K562 (cell line): ENCODE measurements around the gene TNN. TPM values are rescaled to one million over a fixed set of nuclear protein-coding genes. Genes with fewer than 3 reads are reported as not detected.

Experiments
- ATAC-seq: fragments of 200-7000 bp; cut with Tn5 transposase; 3 replicates; pipeline ENCODE4 v1.9.1; 2020; ENCODE audit warnings: moderate library complexity
- BruUV-seq: library from RNA; stranded (reverse); fragments of 400-500 nt; replicated peaks from 2 replicates; lab custom pipeline; 2021; lab: Mats Ljungman, UMichigan
- CTCF ChIA-PET: fragments of 300-600 bp; formaldehyde crosslinking; extraction: SDS; loops from one replicate; lab custom pipeline; 2021; ENCODE audit warnings: low intra/inter-chr PET ratio; lab: Yijun Ruan, JAX
- POLR2A ChIA-PET: fragments of 300-600, 350-650 bp; sonication (Branson Sonifier 250); formaldehyde crosslinking; extraction: SDS; loops from one replicate; lab custom pipeline; 2021; ENCODE audit warnings: antibody characterized with exemption, inconsistent platforms; lab: Yijun Ruan, JAX
- DNase-seq, 4 experiments: peaks; one replicate each; pipeline versions ENCODE4 v3.0.0 to v3.0.0-alpha.2; 2011 to 2018; ENCODE audit warnings: low spot score in 3 of 4, mixed read lengths in 3 of 4; ENCODE audit errors: extremely low read depth in 1 of 4
- FAIRE-seq: peaks from 2 replicates; lab custom pipeline; 2011; peaks lifted over from hg19 to GRCh38; lab: Jason Lieb, UNC
- H2AFZ ChIP-seq: 2 replicates; pipeline ENCODE4 v1.6.0; 2011; ENCODE audit warnings: low read depth, low read length, control low read depth, inconsistent platforms
- H3K27ac ChIP-seq: fragments of 200-600 bp; 3 replicates; pipeline ENCODE4 v1.8.0; 2011; ENCODE audit warnings: low read depth, mild to moderate bottlenecking, control low read depth, inconsistent platforms, low read length, moderate library complexity, mixed read lengths; ENCODE audit errors: extremely low read depth
- H3K27me3 ChIP-seq, 2 experiments: fragments of 300-600 bp in 1 of 2; 2 replicates in 1 of 2; 3 replicates in 1 of 2; pipeline versions ENCODE4 v1.6.0 to v1.8.0; 2011; ENCODE audit warnings: inconsistent platforms in 2 of 2, low read length in 2 of 2, mild to moderate bottlenecking in 1 of 2, mixed read lengths in 1 of 2, moderate library complexity in 1 of 2; ENCODE audit not compliant: control insufficient read depth in 2 of 2, insufficient read depth in 2 of 2
- H3K36me3 ChIP-seq: fragments of 300-600 bp; 3 replicates; pipeline ENCODE4 v1.8.0; 2011; ENCODE audit warnings: mild to moderate bottlenecking, low read length, inconsistent platforms; ENCODE audit not compliant: control insufficient read depth, insufficient read depth
- H3K4me1 ChIP-seq, 2 experiments: fragments of 200-600 bp in 1 of 2; replicated peaks in 1 of 2; 2 replicates in 1 of 2; 3 replicates in 1 of 2; pipeline versions ENCODE4 v1.5.1 to v1.8.0; 2011; ENCODE audit warnings: inconsistent platforms in 2 of 2, low read length in 2 of 2, mild to moderate bottlenecking in 1 of 2, mixed read lengths in 1 of 2, moderate library complexity in 1 of 2; ENCODE audit not compliant: control insufficient read depth in 2 of 2, insufficient read depth in 2 of 2
- H3K4me2 ChIP-seq: 2 replicates; pipeline ENCODE4 v1.6.1; 2011; ENCODE audit warnings: low read length, control low read depth, inconsistent platforms, mixed read lengths; ENCODE audit not compliant: insufficient read depth
- H3K4me3 ChIP-seq: fragments of 200-600 bp; sonication (generic), shearing (Covaris generic); 2 replicates; pipeline ENCODE4 v1.5.1; 2016; ENCODE audit warnings: control low read depth, inconsistent platforms
- H3K79me2 ChIP-seq: fragments of 200-600 bp; 3 replicates; pipeline ENCODE4 v1.8.0; 2011; ENCODE audit warnings: low read length, inconsistent platforms; ENCODE audit not compliant: control insufficient read depth, insufficient read depth
- H3K9ac ChIP-seq, 2 experiments: 2 replicates each; pipeline versions ENCODE4 v1.6.0 to v1.6.1; 2011; ENCODE audit warnings: low read depth in 2 of 2, low read length in 2 of 2, control low read depth in 1 of 2, inconsistent platforms in 1 of 2, mild to moderate bottlenecking in 1 of 2, mixed read lengths in 1 of 2; ENCODE audit not compliant: insufficient read depth in 1 of 2
- H3K9me1 ChIP-seq: one replicate; pipeline ENCODE4 v1.6.0; 2011; ENCODE audit warnings: inconsistent platforms, mild to moderate bottlenecking, low read length, moderate library complexity; ENCODE audit not compliant: control insufficient read depth, insufficient read depth
- H3K9me3 ChIP-seq: replicated peaks from 2 replicates; pipeline ENCODE4 v1.5.1; 2011; ENCODE audit warnings: low read depth, low read length, inconsistent platforms; ENCODE audit not compliant: control insufficient read depth, insufficient read depth
- H4K20me1 ChIP-seq: replicated peaks from 2 replicates; pipeline ENCODE4 v1.6.1; 2011; ENCODE audit warnings: low read length, inconsistent platforms, mixed read lengths; ENCODE audit not compliant: control insufficient read depth, insufficient read depth
- BRCA1 ChIP-seq, 2 experiments: fragments of 450-650 bp in 1 of 2; sonication (generic) in 1 of 2; formaldehyde crosslinking in 1 of 2; IDR thresholded peaks; 2 replicates each; pipeline versions ENCODE4 v1.5.0 to v1.6.1; 2017 to 2020; ENCODE audit warnings: mild to moderate bottlenecking in 1 of 2, missing genetic modification reagents in 1 of 2
- ELF2 ChIP-seq: fragments of 250-450 bp; sonication (Bioruptor Pico); IDR thresholded peaks from 2 replicates; pipeline ENCODE4 v1.5.0; 2021; ENCODE audit warnings: mild to moderate bottlenecking
- FOXA1 ChIP-seq: fragments of 450-650 bp; IDR thresholded peaks from 2 replicates; pipeline ENCODE4 v1.6.1; 2016; ENCODE audit warnings: mild to moderate bottlenecking, borderline replicate concordance
- FOXJ3 ChIP-seq: sonication (generic); formaldehyde crosslinking; IDR thresholded peaks from 2 replicates; pipeline ENCODE4 v1.4.0; 2020; ENCODE audit warnings: mild to moderate bottlenecking, missing genetic modification reagents
- HDAC8 ChIP-seq: fragments of 450-650 bp; IDR thresholded peaks from 2 replicates; pipeline ENCODE4 v1.6.1; 2016; ENCODE audit warnings: mild to moderate bottlenecking, missing genetic modification characterization, moderate library complexity, missing compliant biosample characterization
- HIVEP1 ChIP-seq: fragments of 250-450 bp; sonication (Bioruptor Pico); IDR thresholded peaks from 2 replicates; pipeline ENCODE4 v1.4.0; 2020; ENCODE audit warnings: mild to moderate bottlenecking
- RBM17 ChIP-seq: fragments of 200-400 bp; formaldehyde crosslinking; IDR thresholded peaks from 2 replicates; pipeline ENCODE4 v1.6.1; 2017; ENCODE audit warnings: low read depth, mild to moderate bottlenecking, low read length, borderline replicate concordance
- RUNX1 ChIP-seq: sonication (generic); IDR thresholded peaks from 2 replicates; pipeline ENCODE4 v1.6.1; 2016; ENCODE audit warnings: antibody characterized with exemption, low read depth
- SREBF1 ChIP-seq: fragments of 150-350 bp; IDR thresholded peaks from 2 replicates; pipeline ENCODE4 v1.6.1; 2014; ENCODE audit warnings: antibody characterized with exemption, low read depth, low read length, borderline replicate concordance
- TRIM24 ChIP-seq, 2 experiments: fragments of 450-650 bp; IDR thresholded peaks; 2 replicates each; pipeline ENCODE4 v1.6.1; 2016
- WGBS: fragments of 100-300 bp; shearing (Covaris generic); methylation state at CpG from one replicate; pipeline ENCODE4 v1.1.6; 2016; ENCODE audit warnings: low coverage, mixed read lengths; ENCODE audit not compliant: insufficient coverage; ENCODE audit errors: missing lambda C conversion rate; 5-methylcytosine and 5-hydroxymethylcytosine counted together
- in situ Hi-C: fragments of 300-500 bp; cut with MboI; formaldehyde crosslinking; loops from 4 replicates; pipeline ENCODE4 v1.15.0; 2018; ENCODE audit warnings: inconsistent platforms, mixed read lengths
- intact Hi-C: fragments of 100-400 bp; cut with micrococcal nuclease; formaldehyde crosslinking; loops from 2 replicates; pipeline ENCODE4 v1.14.2; 2022
- polyA plus RNA-seq, 8 experiments: library from polyadenylated mRNA; depleted of rRNA in 4 of 8; stranded (reverse) in 5 of 8; unstranded in 3 of 8; fragments of >200 nt; fragmentation: Nextera tagmentation in 2 of 8; fragmentation: Illumina TruSeq in 1 of 8; extraction: Ambion mirVana in 2 of 8; extraction: Trizol in 1 of 8; gene quantifications; 2 replicates each; pipeline versions ENCODE4 v1.2.1 to v1.2.3, GENCODE V29; 2011 to 2014; ENCODE audit warnings: inconsistent platforms in 1 of 8, missing spikeins in 1 of 8
- total RNA-seq, 7 experiments: library from RNA; depleted of rRNA in 6 of 7; stranded (reverse); fragments of >200 nt in 6 of 7; fragmentation: Illumina TruSeq in 2 of 7; extraction: Trizol in 2 of 7; gene quantifications; 2 replicates each; pipeline versions ENCODE4 v1.2.1 to v1.2.3, GENCODE V29; 2011 to 2021; ENCODE audit warnings: low replicate concordance in 1 of 7
- TF ChIP-seq, protein P1 (sequence below): sonication (generic); formaldehyde crosslinking; IDR thresholded peaks from 2 replicates; pipeline ENCODE4 v1.8.0; 2022; ENCODE audit warnings: mild to moderate bottlenecking, missing genetic modification reagents
- TF ChIP-seq, protein P2 (sequence below): fragments of 450-650 bp; IDR thresholded peaks from 2 replicates; pipeline ENCODE4 v1.6.1; 2016; ENCODE audit warnings: antibody characterized with exemption

TNN gene
- total and polyA plus RNA-seq, 9 of the 15 experiments (the other 6 are each of a cell fraction or from before 2014, with no cell fraction given), result 0.01 to 0.09 (median 0.07) TPM; not detected in 4

DNA sequence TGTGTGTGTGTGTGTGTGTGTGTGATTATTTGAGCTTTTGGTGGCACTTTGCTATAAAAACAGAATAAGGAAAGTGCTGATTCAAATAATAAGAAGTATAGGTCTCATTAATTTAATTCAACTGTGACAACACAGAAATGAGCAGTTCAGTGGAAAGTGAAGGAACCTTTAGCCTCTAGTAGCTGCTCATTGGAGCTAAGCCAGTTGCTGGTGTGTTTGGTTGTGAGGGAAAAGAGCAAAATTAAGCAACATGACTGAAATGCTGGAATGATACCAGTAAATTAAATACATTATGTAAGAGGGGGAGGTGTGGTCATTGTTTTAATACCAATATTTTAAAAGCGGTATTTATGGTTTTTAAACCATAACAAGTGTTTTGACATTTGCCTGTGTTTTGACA lies 69.7 kb downstream of the TNN start:
- DNase-seq (no peak), FAIRE-seq (no peak), ATAC-seq (no peak)
- Histone ChIP-seq H3K4me1 (no peaks in the 10 kb centered on the region), H3K36me3 (no peaks in the 10 kb centered on the region), H3K9me1 (no peaks in the 10 kb centered on the region), H3K4me2 (no peak overlapping the region), H3K9ac (no peak overlapping the region), H2AFZ (no peak overlapping the region), H3K27me3 (peaks cover 19 to 46% of the 10 kb centered on the region in 2 experiments), H3K9me3 (no peaks in the 10 kb centered on the region), H3K27ac (no peak overlapping the region), H3K4me3 (no peak overlapping the region), H3K79me2 (no peaks in the 10 kb centered on the region), H4K20me1 (no peaks in the 10 kb centered on the region)
- in situ Hi-C loops, result no loop called here
- ChIA-PET POLR2A (no interaction called here), CTCF (no interaction called here)
- intact Hi-C loops, result no loop called here
- 0% methylated on average over 1 of the region's 1 CpG for WGBS
- TF ChIP-seq RUNX1 (no peak), FOXJ3 (CRISPR knock-in tag) (no peak), TRIM24 (IDR thresholded peaks at IDR 0.05) (no peak), RBM17 (no peak), HIVEP1 (CRISPR knock-in tag) (no peak), FOXA1 (no peak), HDAC8 (tag) (no peak), SREBF1 (no peak), BRCA1 (IDR thresholded peaks at IDR 0.05) (no peak), BRCA1 (CRISPR knock-in tag; IDR thresholded peaks at IDR 0.05) (no peak), ELF2 (CRISPR knock-in tag) (no peak)
- TF ChIP-seq, protein P1, sequence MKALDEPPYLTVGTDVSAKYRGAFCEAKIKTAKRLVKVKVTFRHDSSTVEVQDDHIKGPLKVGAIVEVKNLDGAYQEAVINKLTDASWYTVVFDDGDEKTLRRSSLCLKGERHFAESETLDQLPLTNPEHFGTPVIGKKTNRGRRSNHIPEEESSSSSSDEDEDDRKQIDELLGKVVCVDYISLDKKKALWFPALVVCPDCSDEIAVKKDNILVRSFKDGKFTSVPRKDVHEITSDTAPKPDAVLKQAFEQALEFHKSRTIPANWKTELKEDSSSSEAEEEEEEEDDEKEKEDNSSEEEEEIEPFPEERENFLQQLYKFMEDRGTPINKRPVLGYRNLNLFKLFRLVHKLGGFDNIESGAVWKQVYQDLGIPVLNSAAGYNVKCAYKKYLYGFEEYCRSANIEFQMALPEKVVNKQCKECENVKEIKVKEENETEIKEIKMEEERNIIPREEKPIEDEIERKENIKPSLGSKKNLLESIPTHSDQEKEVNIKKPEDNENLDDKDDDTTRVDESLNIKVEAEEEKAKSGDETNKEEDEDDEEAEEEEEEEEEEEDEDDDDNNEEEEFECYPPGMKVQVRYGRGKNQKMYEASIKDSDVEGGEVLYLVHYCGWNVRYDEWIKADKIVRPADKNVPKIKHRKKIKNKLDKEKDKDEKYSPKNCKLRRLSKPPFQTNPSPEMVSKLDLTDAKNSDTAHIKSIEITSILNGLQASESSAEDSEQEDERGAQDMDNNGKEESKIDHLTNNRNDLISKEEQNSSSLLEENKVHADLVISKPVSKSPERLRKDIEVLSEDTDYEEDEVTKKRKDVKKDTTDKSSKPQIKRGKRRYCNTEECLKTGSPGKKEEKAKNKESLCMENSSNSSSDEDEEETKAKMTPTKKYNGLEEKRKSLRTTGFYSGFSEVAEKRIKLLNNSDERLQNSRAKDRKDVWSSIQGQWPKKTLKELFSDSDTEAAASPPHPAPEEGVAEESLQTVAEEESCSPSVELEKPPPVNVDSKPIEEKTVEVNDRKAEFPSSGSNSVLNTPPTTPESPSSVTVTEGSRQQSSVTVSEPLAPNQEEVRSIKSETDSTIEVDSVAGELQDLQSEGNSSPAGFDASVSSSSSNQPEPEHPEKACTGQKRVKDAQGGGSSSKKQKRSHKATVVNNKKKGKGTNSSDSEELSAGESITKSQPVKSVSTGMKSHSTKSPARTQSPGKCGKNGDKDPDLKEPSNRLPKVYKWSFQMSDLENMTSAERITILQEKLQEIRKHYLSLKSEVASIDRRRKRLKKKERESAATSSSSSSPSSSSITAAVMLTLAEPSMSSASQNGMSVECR (CRISPR knock-in tag), result no peak
- TF ChIP-seq, protein P2, sequence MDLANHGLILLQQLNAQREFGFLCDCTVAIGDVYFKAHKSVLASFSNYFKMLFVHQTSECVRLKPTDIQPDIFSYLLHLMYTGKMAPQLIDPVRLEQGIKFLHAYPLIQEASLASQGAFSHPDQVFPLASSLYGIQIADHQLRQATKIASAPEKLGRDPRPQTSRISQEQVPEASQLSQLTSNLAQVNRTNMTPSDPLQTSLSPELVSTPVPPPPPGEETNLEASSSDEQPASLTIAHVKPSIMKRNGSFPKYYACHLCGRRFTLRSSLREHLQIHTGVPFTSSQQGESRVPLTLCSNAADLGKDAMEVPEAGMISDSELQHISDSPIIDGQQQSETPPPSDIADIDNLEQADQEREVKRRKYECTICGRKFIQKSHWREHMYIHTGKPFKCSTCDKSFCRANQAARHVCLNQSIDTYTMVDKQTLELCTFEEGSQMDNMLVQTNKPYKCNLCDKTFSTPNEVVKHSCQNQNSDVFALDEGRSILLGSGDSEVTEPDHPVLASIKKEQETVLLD, result no peak
- no TSS peak for BruUV-seq
